SK-N-SH (cell line): Measurements from ENCODE around the gene SMAD3.

ENCODE experiments used
- CHD2 ChIP-seq: fragments of 150-350 bp; IDR thresholded peaks from 2 replicates; pipeline ENCODE4 v1.6.1; 2018; ENCODE audit warnings: low read length; ENCODE audit not compliant: partially characterized antibody
- FOXM1 ChIP-seq: IDR thresholded peaks from 2 replicates; pipeline ENCODE4 v1.4.0; 2012; ENCODE audit warnings: low read depth, mild to moderate bottlenecking
- MXI1 ChIP-seq: IDR thresholded peaks from 2 replicates; pipeline ENCODE4 v1.6.1; 2012; ENCODE audit warnings: mild to moderate bottlenecking, low read depth, low read length, improper control_type of control experiment
- TF ChIP-seq, protein P1 (sequence below): fragments of 200-600 bp; sonication (generic); IDR thresholded peaks from 2 replicates; pipeline ENCODE4 v1.6.1; 2017; ENCODE audit warnings: antibody characterized with exemption, mild to moderate bottlenecking, moderate library complexity
- TF ChIP-seq, protein P2 (sequence below): IDR thresholded peaks from 2 replicates; pipeline ENCODE4; 2012

DNA sequence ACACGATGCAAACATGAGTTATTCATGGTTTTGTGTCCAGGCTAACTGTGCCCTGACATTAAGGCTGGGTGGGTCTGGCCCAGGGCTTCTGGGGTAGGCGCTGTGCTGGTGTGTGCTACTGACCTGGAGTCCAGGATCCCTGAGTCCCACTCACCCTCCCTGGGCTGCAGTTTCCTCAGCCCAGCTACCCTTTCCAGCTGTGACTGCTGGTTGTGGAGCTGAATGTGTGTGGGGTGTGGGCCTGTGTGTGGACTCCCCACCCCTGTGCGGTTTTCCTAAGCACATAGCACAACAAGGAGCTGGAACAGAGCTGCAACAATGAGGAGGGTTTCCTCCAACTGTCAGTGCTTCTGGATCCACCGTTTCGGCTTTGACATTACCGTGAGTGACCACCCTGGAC lies 38.0 kb downstream of the SMAD3 start:
- TF ChIP-seq FOXM1 (no peak), MXI1 (no peak), CHD2 (no peak)
- TF ChIP-seq, protein P1, sequence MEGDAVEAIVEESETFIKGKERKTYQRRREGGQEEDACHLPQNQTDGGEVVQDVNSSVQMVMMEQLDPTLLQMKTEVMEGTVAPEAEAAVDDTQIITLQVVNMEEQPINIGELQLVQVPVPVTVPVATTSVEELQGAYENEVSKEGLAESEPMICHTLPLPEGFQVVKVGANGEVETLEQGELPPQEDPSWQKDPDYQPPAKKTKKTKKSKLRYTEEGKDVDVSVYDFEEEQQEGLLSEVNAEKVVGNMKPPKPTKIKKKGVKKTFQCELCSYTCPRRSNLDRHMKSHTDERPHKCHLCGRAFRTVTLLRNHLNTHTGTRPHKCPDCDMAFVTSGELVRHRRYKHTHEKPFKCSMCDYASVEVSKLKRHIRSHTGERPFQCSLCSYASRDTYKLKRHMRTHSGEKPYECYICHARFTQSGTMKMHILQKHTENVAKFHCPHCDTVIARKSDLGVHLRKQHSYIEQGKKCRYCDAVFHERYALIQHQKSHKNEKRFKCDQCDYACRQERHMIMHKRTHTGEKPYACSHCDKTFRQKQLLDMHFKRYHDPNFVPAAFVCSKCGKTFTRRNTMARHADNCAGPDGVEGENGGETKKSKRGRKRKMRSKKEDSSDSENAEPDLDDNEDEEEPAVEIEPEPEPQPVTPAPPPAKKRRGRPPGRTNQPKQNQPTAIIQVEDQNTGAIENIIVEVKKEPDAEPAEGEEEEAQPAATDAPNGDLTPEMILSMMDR: no peak
- TF ChIP-seq, protein P2, sequence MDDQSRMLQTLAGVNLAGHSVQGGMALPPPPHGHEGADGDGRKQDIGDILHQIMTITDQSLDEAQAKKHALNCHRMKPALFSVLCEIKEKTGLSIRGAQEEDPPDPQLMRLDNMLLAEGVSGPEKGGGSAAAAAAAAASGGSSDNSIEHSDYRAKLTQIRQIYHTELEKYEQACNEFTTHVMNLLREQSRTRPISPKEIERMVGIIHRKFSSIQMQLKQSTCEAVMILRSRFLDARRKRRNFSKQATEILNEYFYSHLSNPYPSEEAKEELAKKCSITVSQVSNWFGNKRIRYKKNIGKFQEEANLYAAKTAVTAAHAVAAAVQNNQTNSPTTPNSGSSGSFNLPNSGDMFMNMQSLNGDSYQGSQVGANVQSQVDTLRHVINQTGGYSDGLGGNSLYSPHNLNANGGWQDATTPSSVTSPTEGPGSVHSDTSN: no peak
